ENCODE measurements around the gene MSLN.

The MSLN gene

GRCh38 chr16:780296-780695 is 19.8 kb downstream of the MSLN start:
- Histone ChIP-seq H3K4me2 (ENCODE audit: insufficient read depth, low read length) (no peak overlapping the region), H4K20me1 (ENCODE audit: insufficient read depth, low read length) (peaks cover 10% of the 10 kb centered on the region; the same call in 1 of the 2 replicates), H3K4me3 (ENCODE audit: low read depth in 1 of 2, low read length in 2 of 2) (no peak overlapping the region), H3K9ac (ENCODE audit: low read depth, low read length) (no peak overlapping the region), H2AFZ (ENCODE audit: low read depth, low read length) (no peak overlapping the region), H3K4me1 (ENCODE audit: insufficient read depth, low read length) (no peaks in the 10 kb centered on the region), H3K9me3 (ENCODE audit: insufficient read depth, low read length, severe bottlenecking) (no peaks in the 10 kb centered on the region), H3K27me3 (ENCODE audit: insufficient read depth, low read length, poor library complexity) (no peaks in the 10 kb centered on the region), H3K79me2 (ENCODE audit: insufficient read depth, low read length) (no peaks in the 10 kb centered on the region), H3K36me3 (ENCODE audit: insufficient read depth, low read length) (peaks cover 7% of the 10 kb centered on the region), H3K27ac (ENCODE audit: low read length) (no peak overlapping the region)
- no peak for TF ChIP-seq EZH2 (IDR thresholded peaks at IDR 0.05; ENCODE audit: borderline replicate concordance, low read depth, low read length, severe bottlenecking)
- TF ChIP-seq CTCF (IDR thresholded peaks at IDR 0.05; ENCODE audit: borderline replicate concordance, extremely low read depth, low read length, poor library complexity, severe bottlenecking) = no peak
- ATAC-seq (ENCODE audit: insufficient read depth, low read depth) = no peak
- no peak for DNase-seq

GRCh38 chr16:781346-782010 is 20.9 kb downstream of the MSLN start:
- H3K27ac ChIP-seq (ENCODE audit: low read length) = no peak overlapping the region
- H3K4me2 ChIP-seq (ENCODE audit: insufficient read depth, low read length) = no peak overlapping the region
- H3K79me2 ChIP-seq (ENCODE audit: insufficient read depth, low read length) = peaks cover 5% of the 10 kb centered on the region; the same call in 1 of the 2 replicates
- H3K4me1 ChIP-seq (ENCODE audit: insufficient read depth, low read length) = peaks cover 2% of the 10 kb centered on the region
- H4K20me1 ChIP-seq (ENCODE audit: insufficient read depth, low read length) = peaks cover 20% of the 10 kb centered on the region; the same call in 1 of the 2 replicates
- H3K4me3 ChIP-seq (ENCODE audit: low read depth in 1 of 2, low read length in 2 of 2) = no peak overlapping the region
- H3K27me3 ChIP-seq (ENCODE audit: insufficient read depth, low read length, poor library complexity) = no peaks in the 10 kb centered on the region
- H3K9me3 ChIP-seq (ENCODE audit: insufficient read depth, low read length, severe bottlenecking) = no peaks in the 10 kb centered on the region
- no peak overlapping the region for H3K9ac ChIP-seq (ENCODE audit: low read depth, low read length)
- DNase-seq (no peak), ATAC-seq (ENCODE audit: insufficient read depth, low read depth) (no peak)
- no peak overlapping the region for H2AFZ ChIP-seq (ENCODE audit: low read depth, low read length)
- peaks cover 17% of the 10 kb centered on the region for H3K36me3 ChIP-seq (ENCODE audit: insufficient read depth, low read length)
- TF ChIP-seq CTCF (IDR thresholded peaks at IDR 0.05; ENCODE audit: borderline replicate concordance, extremely low read depth, low read length, poor library complexity, severe bottlenecking) (no peak), EZH2 (IDR thresholded peaks at IDR 0.05; ENCODE audit: borderline replicate concordance, low read depth, low read length, severe bottlenecking) (no peak)

- ATAC-seq (ENCODE audit: insufficient read depth, low read depth) = no peak
- Histone ChIP-seq H3K4me3 (ENCODE audit: low read depth in 1 of 2, low read length in 2 of 2) (no peak overlapping the region), H3K4me2 (ENCODE audit: insufficient read depth, low read length) (no peak overlapping the region), H2AFZ (ENCODE audit: low read depth, low read length) (no peak overlapping the region), H3K4me1 (ENCODE audit: insufficient read depth, low read length) (peaks cover 10% of the 10 kb centered on the region), H3K27me3 (ENCODE audit: insufficient read depth, low read length, poor library complexity) (no peaks in the 10 kb centered on the region), H3K9me3 (ENCODE audit: insufficient read depth, low read length, severe bottlenecking) (no peaks in the 10 kb centered on the region), H3K36me3 (ENCODE audit: insufficient read depth, low read length) (peaks cover 24% of the 10 kb centered on the region), H4K20me1 (ENCODE audit: insufficient read depth, low read length) (peaks cover 28% of the 10 kb centered on the region), H3K9ac (ENCODE audit: low read depth, low read length) (no peak overlapping the region), H3K27ac (ENCODE audit: low read length) (no peak overlapping the region), H3K79me2 (ENCODE audit: insufficient read depth, low read length) (peaks cover 13% of the 10 kb centered on the region)
- TF ChIP-seq CTCF (IDR thresholded peaks at IDR 0.05; ENCODE audit: borderline replicate concordance, extremely low read depth, low read length, poor library complexity, severe bottlenecking) = no peak
- TF ChIP-seq EZH2 (IDR thresholded peaks at IDR 0.05; ENCODE audit: borderline replicate concordance, low read depth, low read length, severe bottlenecking) = no peak
- no peak for DNase-seq
These were observed 21.7 kb downstream of the MSLN start for GRCh38 chr16:782258-782657.
